ENCODE data around the gene FAM156A. TPM values are rescaled to one million over a fixed set of nuclear protein-coding genes. Genes with fewer than 3 reads are reported as not detected.
A peak's percentile ranks its signal among the peaks of the same experiment; 100 is the strongest.
"Not testable (repeated sequence)": the region's sequence is repeated elsewhere in the genome, so short reads cannot be mapped to it uniquely, and the experiment has no call there.

The FAM156A gene
- polyA plus RNA-seq, 1 of the 3 experiments (the other 2 are of a cell fraction): 47.2 TPM

DNA sequence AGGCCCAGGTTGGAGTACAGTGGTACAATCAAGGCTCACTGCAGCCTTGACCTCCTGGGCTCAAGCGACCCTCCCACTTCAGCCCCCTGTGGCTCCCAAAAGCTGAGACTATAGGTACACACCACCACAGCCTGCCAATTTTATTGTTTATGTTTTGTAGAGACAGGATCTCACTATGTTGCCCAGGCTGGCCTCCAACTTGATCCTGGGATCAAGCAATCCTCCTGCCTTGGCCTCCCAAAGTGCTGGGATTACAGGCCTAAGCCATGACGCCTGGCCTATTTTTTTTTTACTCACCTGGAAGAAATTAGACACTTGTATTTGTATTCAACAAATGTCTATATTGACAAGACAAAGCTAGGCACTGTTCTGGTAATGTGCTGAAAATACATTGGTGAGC lies 25.1 kb downstream of the FAM156A start:
- Histone ChIP-seq H2AFZ (ENCODE audit: low read depth) (no peak overlapping the region), H3K27ac (ENCODE audit: low read depth in 2 of 2, low read length in 1 of 2) (no peak overlapping the region), H3K4me1 (ENCODE audit: control insufficient read depth in 1 of 2, insufficient read depth in 2 of 2, low read depth in 1 of 2, low read length in 1 of 2) (peaks cover 0 to 9% of the 10 kb centered on the region in 2 experiments; a peak in 2 of 4 replicates), H3K4me2 (no peak overlapping the region), H3K4me3 (ENCODE audit: low read depth in 2 of 2, low read length in 1 of 2) (no peak overlapping the region), H3K36me3 (replicated peaks in 1 of 2; ENCODE audit: control insufficient read depth in 1 of 2, insufficient read depth in 2 of 2, low read length in 1 of 2) (no peaks in the 10 kb centered on the region), H3K27me3 (ENCODE audit: insufficient read depth) (no peaks in the 10 kb centered on the region), H3K9me2 (no peaks in the 10 kb centered on the region), H3K79me2 (ENCODE audit: insufficient read depth) (no peaks in the 10 kb centered on the region), H3F3A (replicated peaks; ENCODE audit: insufficient read depth) (no peaks in the 10 kb centered on the region), H4K20me1 (ENCODE audit: insufficient read depth) (no peaks in the 10 kb centered on the region), H3K9me3 (no peaks in the 10 kb centered on the region), H3K9ac (no peak overlapping the region)
- no peak for DNase-seq
- CTCF ChIA-PET: interaction anchor here (1.2 kb wide), 1 partner anchor 358 kb away, joined by 4 read pairs; no protein-coding TSS in a partner anchor
- WGBS (ENCODE audit: low lambda C conversion rate): 89% methylated on average over 2 of the region's 2 CpGs
- POLR2A ChIA-PET: no interaction called here
- no peak for TF ChIP-seq GATA2 (CRISPR knock-in tag; IDR thresholded peaks at IDR 0.05)
- TF ChIP-seq FOXJ3 (CRISPR knock-in tag; IDR thresholded peaks at IDR 0.05): no peak
- no peak for TF ChIP-seq NFIC (IDR thresholded peaks at IDR 0.05; ENCODE audit: borderline replicate concordance)
- TF ChIP-seq JUND (IDR thresholded peaks at IDR 0.05): no peak
- TF ChIP-seq YY1 (IDR thresholded peaks at IDR 0.05; ENCODE audit: low read depth): no peak
- TF ChIP-seq, protein P1, sequence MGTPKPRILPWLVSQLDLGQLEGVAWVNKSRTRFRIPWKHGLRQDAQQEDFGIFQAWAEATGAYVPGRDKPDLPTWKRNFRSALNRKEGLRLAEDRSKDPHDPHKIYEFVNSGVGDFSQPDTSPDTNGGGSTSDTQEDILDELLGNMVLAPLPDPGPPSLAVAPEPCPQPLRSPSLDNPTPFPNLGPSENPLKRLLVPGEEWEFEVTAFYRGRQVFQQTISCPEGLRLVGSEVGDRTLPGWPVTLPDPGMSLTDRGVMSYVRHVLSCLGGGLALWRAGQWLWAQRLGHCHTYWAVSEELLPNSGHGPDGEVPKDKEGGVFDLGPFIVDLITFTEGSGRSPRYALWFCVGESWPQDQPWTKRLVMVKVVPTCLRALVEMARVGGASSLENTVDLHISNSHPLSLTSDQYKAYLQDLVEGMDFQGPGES (IDR thresholded peaks at IDR 0.05; ENCODE audit: low read depth, low read length): no peak
- TF ChIP-seq, protein P2, sequence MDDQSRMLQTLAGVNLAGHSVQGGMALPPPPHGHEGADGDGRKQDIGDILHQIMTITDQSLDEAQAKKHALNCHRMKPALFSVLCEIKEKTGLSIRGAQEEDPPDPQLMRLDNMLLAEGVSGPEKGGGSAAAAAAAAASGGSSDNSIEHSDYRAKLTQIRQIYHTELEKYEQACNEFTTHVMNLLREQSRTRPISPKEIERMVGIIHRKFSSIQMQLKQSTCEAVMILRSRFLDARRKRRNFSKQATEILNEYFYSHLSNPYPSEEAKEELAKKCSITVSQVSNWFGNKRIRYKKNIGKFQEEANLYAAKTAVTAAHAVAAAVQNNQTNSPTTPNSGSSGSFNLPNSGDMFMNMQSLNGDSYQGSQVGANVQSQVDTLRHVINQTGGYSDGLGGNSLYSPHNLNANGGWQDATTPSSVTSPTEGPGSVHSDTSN (IDR thresholded peaks at IDR 0.05): no peak
- TF ChIP-seq MXI1 (IDR thresholded peaks at IDR 0.05; ENCODE audit: low read depth, low read length): no peak
- no peak for TF ChIP-seq RFX5 (IDR thresholded peaks at IDR 0.05; ENCODE audit: low read length)

DNA sequence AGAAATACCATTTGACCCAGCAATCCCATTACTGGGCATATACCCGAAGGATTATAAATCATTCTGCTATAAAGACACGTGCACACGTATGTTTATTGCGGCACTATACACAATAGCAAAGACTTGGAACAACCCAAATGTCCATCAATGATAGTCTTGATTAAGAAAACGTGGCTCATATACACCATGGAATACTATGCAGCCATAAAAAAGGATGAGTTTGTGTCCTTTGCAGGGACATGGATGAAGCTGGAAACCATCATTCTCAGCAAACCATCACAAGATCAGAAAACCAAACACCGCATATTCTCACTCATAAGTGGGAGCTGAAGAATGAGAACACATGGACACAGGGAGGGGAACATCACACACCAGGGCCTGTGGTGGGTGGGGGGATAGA lies 28.1 kb downstream of the FAM156A start:
- CTCF ChIA-PET; DNase-seq; H3K4me1 ChIP-seq (ENCODE audit: control insufficient read depth in 1 of 2, insufficient read depth in 2 of 2, low read depth in 1 of 2, low read length in 1 of 2); H2AFZ ChIP-seq (ENCODE audit: low read depth); H3K27me3 ChIP-seq (ENCODE audit: insufficient read depth); H3K9me2 ChIP-seq; H3K9me3 ChIP-seq; H3K4me2 ChIP-seq; POLR2A ChIA-PET; H4K20me1 ChIP-seq (ENCODE audit: insufficient read depth); H3K9ac ChIP-seq; H3K4me3 ChIP-seq (ENCODE audit: low read depth in 2 of 2, low read length in 1 of 2); H3F3A ChIP-seq (replicated peaks; ENCODE audit: insufficient read depth); H3K36me3 ChIP-seq (replicated peaks in 1 of 2; ENCODE audit: control insufficient read depth in 1 of 2, insufficient read depth in 2 of 2, low read length in 1 of 2); H3K27ac ChIP-seq (ENCODE audit: low read depth in 2 of 2, low read length in 1 of 2); H3K79me2 ChIP-seq (ENCODE audit: insufficient read depth): not testable (repeated sequence)
- WGBS (ENCODE audit: low lambda C conversion rate): 31% methylated on average over 6 of the region's 6 CpGs

DNA sequence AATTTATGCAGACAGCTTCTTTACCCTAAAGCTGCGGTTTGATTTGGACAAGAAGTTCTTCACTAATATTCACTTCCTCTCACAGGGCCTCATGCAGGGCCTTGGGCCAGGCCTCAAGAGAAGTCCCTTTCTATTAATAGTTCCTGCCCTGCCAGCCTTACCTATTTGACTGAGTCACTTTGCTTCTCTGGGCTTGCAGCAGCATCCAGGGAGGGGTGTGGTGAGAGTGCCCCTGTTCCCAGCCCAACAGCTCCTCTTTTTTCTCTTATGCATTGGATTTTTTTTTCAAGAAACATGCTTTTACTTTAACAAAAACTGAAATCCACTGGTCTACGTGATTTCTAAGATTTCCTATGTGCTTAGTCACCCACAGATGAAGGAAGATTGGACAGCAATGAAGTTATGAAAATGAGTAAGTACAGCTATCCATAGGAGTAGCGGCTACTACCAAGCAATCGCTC lies 34.5 kb downstream of the FAM156A start:
- no peaks in the 10 kb centered on the region for H3K9me3 ChIP-seq
- peak overlapping the region; percentile 11; the same call in 1 of the 2 replicates for H3K9ac ChIP-seq
- peak overlapping the region in 1 of 2 experiments; percentile 24; a peak in 1 of 4 replicates for H3K4me3 ChIP-seq (ENCODE audit: low read depth in 2 of 2, low read length in 1 of 2)
- no peaks in the 10 kb centered on the region for H4K20me1 ChIP-seq (ENCODE audit: insufficient read depth)
- ChIA-PET POLR2A (no interaction called here), CTCF (interaction anchor here (1.3 kb wide), 1 partner anchor 11 kb away, joined by 3 read pairs; no protein-coding TSS in a partner anchor)
- H3K79me2 ChIP-seq (ENCODE audit: insufficient read depth): no peaks in the 10 kb centered on the region
- peaks cover 3 to 10% of the 10 kb centered on the region in 2 experiments; a peak in 2 of 4 replicates for H3K4me1 ChIP-seq (ENCODE audit: control insufficient read depth in 1 of 2, insufficient read depth in 2 of 2, low read depth in 1 of 2, low read length in 1 of 2)
- DNase-seq: no peak
- 30% methylated on average over 4 of the region's 4 CpGs for WGBS (ENCODE audit: low lambda C conversion rate)
- H3K4me2 ChIP-seq: peak overlapping the region; percentile 47
- no peaks in the 10 kb centered on the region for H3K9me2 ChIP-seq
- TF ChIP-seq, protein P1 (IDR thresholded peaks at IDR 0.05; ENCODE audit: low read depth, low read length): no peak
- TF ChIP-seq YY1 (IDR thresholded peaks at IDR 0.05; ENCODE audit: low read depth): no peak
- TF ChIP-seq, protein P3, sequence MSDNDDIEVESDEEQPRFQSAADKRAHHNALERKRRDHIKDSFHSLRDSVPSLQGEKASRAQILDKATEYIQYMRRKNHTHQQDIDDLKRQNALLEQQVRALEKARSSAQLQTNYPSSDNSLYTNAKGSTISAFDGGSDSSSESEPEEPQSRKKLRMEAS (IDR thresholded peaks at IDR 0.05; ENCODE audit: low read depth): 0 out of 2 replicates have a peak, but pooled peaks have one; percentile 27
- TF ChIP-seq, protein P2 (IDR thresholded peaks at IDR 0.05): peak; percentile 4; the same call in 1 of the 2 replicates
- TF ChIP-seq MEF2A (IDR thresholded peaks at IDR 0.05; ENCODE audit: borderline replicate concordance, low read depth): peak; percentile 82; the same call in 1 of the 2 replicates
- TF ChIP-seq MXI1 (IDR thresholded peaks at IDR 0.05; ENCODE audit: low read depth, low read length): no peak
- 0 out of 2 replicates have a peak, but pooled peaks have one; percentile 12 for TF ChIP-seq JUND (IDR thresholded peaks at IDR 0.05)
- TF ChIP-seq TCF12 (IDR thresholded peaks at IDR 0.05): no peak
- peak; percentile 34 for TF ChIP-seq FOSL2 (IDR thresholded peaks at IDR 0.05; ENCODE audit: borderline replicate concordance, low read depth)
- no peak for TF ChIP-seq FOXM1 (IDR thresholded peaks at IDR 0.05; ENCODE audit: low read depth)
- no peak for TF ChIP-seq TAF1 (IDR thresholded peaks at IDR 0.05; ENCODE audit: borderline replicate concordance, low read depth, low read length)
- no peaks in the 10 kb centered on the region for H3K36me3 ChIP-seq (replicated peaks in 1 of 2; ENCODE audit: control insufficient read depth in 1 of 2, insufficient read depth in 2 of 2, low read length in 1 of 2)
- no peaks in the 10 kb centered on the region; the same call in 1 of the 2 replicates for H3K27me3 ChIP-seq (ENCODE audit: insufficient read depth)
- H2AFZ ChIP-seq (ENCODE audit: low read depth): 0 out of 2 replicates have a peak overlapping the region, but pooled peaks have one; percentile 53
- H3F3A ChIP-seq (replicated peaks; ENCODE audit: insufficient read depth): peaks cover 26% of the 10 kb centered on the region
- peak overlapping the region in 1 of 2 experiments; percentile 61; a peak in 2 of 4 replicates for H3K27ac ChIP-seq (ENCODE audit: low read depth in 2 of 2, low read length in 1 of 2)

Data from SK-N-SH (cell line).